HFFc6 (cell line): ENCODE results near the gene TMX2. TPM values are rescaled to one million over a fixed set of nuclear protein-coding genes. Genes with fewer than 3 reads are reported as not detected.
A peak's percentile ranks its signal among the peaks of the same experiment; 100 is the strongest.

Experiments used
- DNase-seq: peaks from one replicate; pipeline ENCODE4 v3.0.0-alpha.2; 2018
- H3K27ac Mint-ChIP-seq: 2 replicates; pipeline ENCODE4 v1.8.0; 2020; ENCODE audit warnings: mild to moderate bottlenecking, mixed read lengths
- H3K27me3 Mint-ChIP-seq: 2 replicates; pipeline ENCODE4 v1.8.0; 2021; ENCODE audit warnings: mild to moderate bottlenecking, moderate library complexity, mixed read lengths; ENCODE audit not compliant: insufficient read depth
- H3K36me3 Mint-ChIP-seq: 2 replicates; pipeline ENCODE4 v1.8.0; 2021; ENCODE audit warnings: low read depth, mixed read lengths
- H3K4me1 Mint-ChIP-seq: 2 replicates; pipeline ENCODE4 v1.8.0; 2020; ENCODE audit warnings: low read depth, mixed read lengths
- H3K4me3 Mint-ChIP-seq: 2 replicates; pipeline ENCODE4 v1.8.0; 2020; ENCODE audit warnings: mild to moderate bottlenecking, moderate library complexity, mixed read lengths
- H3K9me3 Mint-ChIP-seq: 2 replicates; pipeline ENCODE4 v1.8.0; 2020; ENCODE audit warnings: mild to moderate bottlenecking, mixed read lengths
- long read RNA-seq: library from polyadenylated mRNA; unstranded; transcript quantifications from one replicate; pipeline ENCODE4 v2.0.0, GENCODE V29; 2019
- total RNA-seq, 6 experiments: library from RNA; stranded (reverse); fragmentation: NEBNext Ultra II Directional; extraction: Animal tissue kit (Norgen Biotek cat#: 25700); gene quantifications; 2 replicates in 1 of 6; 3 replicates in 5 of 6; pipeline ENCODE4 v1.2.3, GENCODE V29; 2021
- TF ChIP-seq, protein P1 (sequence below): fragments of 200-600 bp; sonication (generic); IDR thresholded peaks from 2 replicates; pipeline ENCODE4 v1.5.0; 2021; ENCODE audit warnings: antibody characterized with exemption, mild to moderate bottlenecking

Gene TMX2, protein sequence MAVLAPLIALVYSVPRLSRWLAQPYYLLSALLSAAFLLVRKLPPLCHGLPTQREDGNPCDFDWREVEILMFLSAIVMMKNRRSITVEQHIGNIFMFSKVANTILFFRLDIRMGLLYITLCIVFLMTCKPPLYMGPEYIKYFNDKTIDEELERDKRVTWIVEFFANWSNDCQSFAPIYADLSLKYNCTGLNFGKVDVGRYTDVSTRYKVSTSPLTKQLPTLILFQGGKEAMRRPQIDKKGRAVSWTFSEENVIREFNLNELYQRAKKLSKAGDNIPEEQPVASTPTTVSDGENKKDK
- total RNA-seq: 100 to 1,000 TPM in 2 of 6 experiments, 10 to 100 TPM in 4; 89.9 to 113 (median 97.2) TPM
- long read RNA-seq, transcript TMX2-201 (8 exons, 1,631 nt): major isoform, 157 of 195 reads
- long read RNA-seq, transcript TMX2-202 (7 exons, 1,521 nt): minor isoform, 14 of 195 reads
- long read RNA-seq, partial matches to known transcripts: 13 of 195 reads
- long read RNA-seq, other reads (novel, unspliced or antisense): 8 of 195 reads

- peak; percentile 100 for DNase-seq
- peak within 1 kb of the TSS; percentile 91 for H3K27ac Mint-ChIP-seq
- no peaks in the 10 kb centered on the region for H3K9me3 Mint-ChIP-seq
- peaks cover 14% of the 10 kb centered on the region for H3K36me3 Mint-ChIP-seq
- H3K27me3 Mint-ChIP-seq: peaks cover 3% of the 10 kb centered on the region
- H3K4me3 Mint-ChIP-seq: peak within 1 kb of the TSS; percentile 99
- H3K4me1 Mint-ChIP-seq: peaks cover 41% of the 10 kb centered on the region
- TF ChIP-seq, protein P1, sequence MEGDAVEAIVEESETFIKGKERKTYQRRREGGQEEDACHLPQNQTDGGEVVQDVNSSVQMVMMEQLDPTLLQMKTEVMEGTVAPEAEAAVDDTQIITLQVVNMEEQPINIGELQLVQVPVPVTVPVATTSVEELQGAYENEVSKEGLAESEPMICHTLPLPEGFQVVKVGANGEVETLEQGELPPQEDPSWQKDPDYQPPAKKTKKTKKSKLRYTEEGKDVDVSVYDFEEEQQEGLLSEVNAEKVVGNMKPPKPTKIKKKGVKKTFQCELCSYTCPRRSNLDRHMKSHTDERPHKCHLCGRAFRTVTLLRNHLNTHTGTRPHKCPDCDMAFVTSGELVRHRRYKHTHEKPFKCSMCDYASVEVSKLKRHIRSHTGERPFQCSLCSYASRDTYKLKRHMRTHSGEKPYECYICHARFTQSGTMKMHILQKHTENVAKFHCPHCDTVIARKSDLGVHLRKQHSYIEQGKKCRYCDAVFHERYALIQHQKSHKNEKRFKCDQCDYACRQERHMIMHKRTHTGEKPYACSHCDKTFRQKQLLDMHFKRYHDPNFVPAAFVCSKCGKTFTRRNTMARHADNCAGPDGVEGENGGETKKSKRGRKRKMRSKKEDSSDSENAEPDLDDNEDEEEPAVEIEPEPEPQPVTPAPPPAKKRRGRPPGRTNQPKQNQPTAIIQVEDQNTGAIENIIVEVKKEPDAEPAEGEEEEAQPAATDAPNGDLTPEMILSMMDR: no peak
Measured at GRCh38 chr11:57712256-57713150, at the start of gene TMX2. TMX2 (plus strand) TSS chr11:57712593; CDS start chr11:57712619, 26 bp downstream.

DNA sequence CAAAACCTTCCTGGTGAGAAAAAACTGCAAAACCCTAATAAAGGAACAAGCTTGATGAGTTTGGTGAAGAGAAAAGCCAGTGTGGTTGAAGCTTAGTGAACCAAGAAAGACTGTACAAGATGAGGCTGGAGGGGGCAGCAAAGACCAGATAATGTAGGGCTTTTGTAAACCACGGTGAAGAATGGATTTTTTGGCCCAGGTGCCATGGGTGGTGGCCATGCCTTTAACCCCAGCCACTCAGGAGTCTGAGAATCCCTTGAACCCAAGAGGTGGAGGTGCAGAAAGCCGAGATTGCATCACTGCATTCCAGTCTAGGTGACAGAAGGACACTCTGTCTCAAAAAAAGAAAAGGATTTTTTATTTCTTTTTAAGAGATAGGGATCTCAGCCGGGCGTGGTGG is 49.5 kb upstream of the TMX2 start:
- Mint-ChIP-seq H3K4me1 (peaks cover 14% of the 10 kb centered on the region), H3K36me3 (peaks cover 4% of the 10 kb centered on the region; the same call in 1 of the 2 replicates), H3K27ac (no peak overlapping the region), H3K9me3 (no peaks in the 10 kb centered on the region), H3K27me3 (no peaks in the 10 kb centered on the region; the same call in 1 of the 2 replicates), H3K4me3 (no peak overlapping the region)
- DNase-seq: no peak
- TF ChIP-seq, protein P1: peak; percentile 36; the same call in 1 of the 2 replicates

GRCh38 chr11:57663975-57664374 is 48.4 kb upstream of the TMX2 start:
- no peaks in the 10 kb centered on the region for H3K9me3 Mint-ChIP-seq
- H3K4me3 Mint-ChIP-seq: no peak overlapping the region
- peaks cover 8% of the 10 kb centered on the region for H3K4me1 Mint-ChIP-seq
- no peak overlapping the region for H3K27ac Mint-ChIP-seq
- H3K36me3 Mint-ChIP-seq: peaks cover 9% of the 10 kb centered on the region
- H3K27me3 Mint-ChIP-seq: peaks cover 3% of the 10 kb centered on the region
- no peak for DNase-seq
- TF ChIP-seq, protein P1: no peak

GRCh38 chr11:57667117-57667735 is 45.2 kb upstream of the TMX2 start:
- peak overlapping the region; percentile 90 for H3K4me3 Mint-ChIP-seq
- H3K27ac Mint-ChIP-seq: peak overlapping the region; percentile 100
- TF ChIP-seq, protein P1: no peak
- H3K4me1 Mint-ChIP-seq: peaks cover 29% of the 10 kb centered on the region
- peak; percentile 98 for DNase-seq
- no peaks in the 10 kb centered on the region for H3K9me3 Mint-ChIP-seq
- H3K27me3 Mint-ChIP-seq: peaks cover 3% of the 10 kb centered on the region
- peaks cover 5% of the 10 kb centered on the region for H3K36me3 Mint-ChIP-seq
